Fibroblast of gingiva (primary cell): ENCODE measurements around the gene ACP4.

Experiments
- DNase-seq: peaks from one replicate; pipeline ENCODE4 v3.0.0-alpha.2; 2011; ENCODE audit warnings: low read depth

The ACP4 gene

GRCh38 chr19:50822661-50823208 lies 32.5 kb downstream of the ACP4 start:
- DNase-seq: no peak

GRCh38 chr19:50823389-50824042 lies 33.3 kb downstream of the ACP4 start, which contains the start of gene KLK1:
Gene KLK1 (minus strand): TSS chr19:50823787. CDS start chr19:50823748, 39 bp downstream.
- DNase-seq: no peak

- DNase-seq: no peak
Observed at GRCh38 chr19:50826492-50827240, 36.5 kb downstream of the ACP4 start.

GRCh38 chr19:50827476-50827875 lies 37.3 kb downstream of the ACP4 start:
- no peak for DNase-seq

GRCh38 chr19:50829801-50830200 lies 39.6 kb downstream of the ACP4 start:
- no peak for DNase-seq

- DNase-seq: no peak
Observed at GRCh38 chr19:50830266-50831025, 40.2 kb downstream of the ACP4 start.

- no peak for DNase-seq
Observed at GRCh38 chr19:50831026-50831396, 40.8 kb downstream of the ACP4 start.

GRCh38 chr19:50832666-50833065 lies 42.5 kb downstream of the ACP4 start:
- DNase-seq: no peak

- DNase-seq: no peak
Observed at GRCh38 chr19:50833117-50833801, 43.0 kb downstream of the ACP4 start, which contains the start of gene KLK15. Gene KLK15 (minus strand): TSS chr19:50833574. CDS start chr19:50831492, 2,082 bp downstream.

GRCh38 chr19:50833802-50834167 lies 43.6 kb downstream of the ACP4 start:
- no peak for DNase-seq

GRCh38 chr19:50835103-50835784 lies 45.0 kb downstream of the ACP4 start:
- no peak for DNase-seq

GRCh38 chr19:50835785-50836542 lies 45.7 kb downstream of the ACP4 start:
- peak; percentile 41 for DNase-seq

- no peak for DNase-seq
Observed at GRCh38 chr19:50836543-50837195, 46.5 kb downstream of the ACP4 start.

- no peak for DNase-seq
Observed at GRCh38 chr19:50837300-50837699, 47.1 kb downstream of the ACP4 start.

- no peak for DNase-seq
Observed at GRCh38 chr19:50838239-50838638, 48.0 kb downstream of the ACP4 start.

- no peak for DNase-seq
Observed at GRCh38 chr19:50839712-50840655, 49.8 kb downstream of the ACP4 start.

- DNase-seq: no peak
Observed at GRCh38 chr19:50842130-50842529, 51.9 kb downstream of the ACP4 start.

GRCh38 chr19:50843205-50843604 lies 53.0 kb downstream of the ACP4 start:
- no peak for DNase-seq

GRCh38 chr19:50843701-50844221 lies 53.5 kb downstream of the ACP4 start:
- DNase-seq: no peak
